Measurements from ENCODE around the gene BORCS8.

The BORCS8 gene

DNA sequence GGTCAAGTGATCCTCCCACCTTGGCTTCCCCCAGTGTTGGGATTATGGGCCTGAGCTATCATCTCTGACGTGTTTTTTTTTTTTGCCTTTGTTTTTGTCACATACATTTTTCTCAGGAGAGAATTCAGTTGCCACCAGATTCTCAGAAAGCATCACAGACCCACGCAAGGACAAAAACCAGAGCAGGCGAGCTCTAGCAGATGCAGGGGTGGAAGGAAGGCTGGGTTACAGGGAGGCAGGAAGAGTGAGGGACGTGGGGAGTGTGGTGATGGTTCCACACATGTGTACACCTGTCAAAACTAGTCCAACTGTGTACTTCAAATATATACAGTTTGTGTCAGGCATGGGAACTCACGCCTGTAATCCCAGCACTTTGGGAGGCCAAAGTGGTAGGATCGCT is 58.0 kb downstream of the BORCS8 start:
- DNase-seq (ENCODE audit: low read depth in 1 of 2, low spot score in 1 of 2) = no peak
- Histone ChIP-seq H3K27ac (replicated peaks) (no peak overlapping the region), H3K4me3 (replicated peaks; ENCODE audit: insufficient read depth, low read length) (no peak overlapping the region), H3K27me3 (ENCODE audit: insufficient read depth, poor library complexity, severe bottlenecking) (no peaks in the 10 kb centered on the region)
- TF ChIP-seq, protein P1, sequence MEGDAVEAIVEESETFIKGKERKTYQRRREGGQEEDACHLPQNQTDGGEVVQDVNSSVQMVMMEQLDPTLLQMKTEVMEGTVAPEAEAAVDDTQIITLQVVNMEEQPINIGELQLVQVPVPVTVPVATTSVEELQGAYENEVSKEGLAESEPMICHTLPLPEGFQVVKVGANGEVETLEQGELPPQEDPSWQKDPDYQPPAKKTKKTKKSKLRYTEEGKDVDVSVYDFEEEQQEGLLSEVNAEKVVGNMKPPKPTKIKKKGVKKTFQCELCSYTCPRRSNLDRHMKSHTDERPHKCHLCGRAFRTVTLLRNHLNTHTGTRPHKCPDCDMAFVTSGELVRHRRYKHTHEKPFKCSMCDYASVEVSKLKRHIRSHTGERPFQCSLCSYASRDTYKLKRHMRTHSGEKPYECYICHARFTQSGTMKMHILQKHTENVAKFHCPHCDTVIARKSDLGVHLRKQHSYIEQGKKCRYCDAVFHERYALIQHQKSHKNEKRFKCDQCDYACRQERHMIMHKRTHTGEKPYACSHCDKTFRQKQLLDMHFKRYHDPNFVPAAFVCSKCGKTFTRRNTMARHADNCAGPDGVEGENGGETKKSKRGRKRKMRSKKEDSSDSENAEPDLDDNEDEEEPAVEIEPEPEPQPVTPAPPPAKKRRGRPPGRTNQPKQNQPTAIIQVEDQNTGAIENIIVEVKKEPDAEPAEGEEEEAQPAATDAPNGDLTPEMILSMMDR (IDR thresholded peaks at IDR 0.05; ENCODE audit: insufficient read depth, low read length) = no peak
- TF ChIP-seq POLR2AphosphoS5 (IDR thresholded peaks at IDR 0.05; ENCODE audit: low read depth) (no peak), GABPA (IDR thresholded peaks at IDR 0.05; ENCODE audit: low read depth) (no peak), SPI1 (IDR thresholded peaks at IDR 0.05; ENCODE audit: borderline replicate concordance, low read depth) (no peak)
- TF ChIP-seq, protein P2, sequence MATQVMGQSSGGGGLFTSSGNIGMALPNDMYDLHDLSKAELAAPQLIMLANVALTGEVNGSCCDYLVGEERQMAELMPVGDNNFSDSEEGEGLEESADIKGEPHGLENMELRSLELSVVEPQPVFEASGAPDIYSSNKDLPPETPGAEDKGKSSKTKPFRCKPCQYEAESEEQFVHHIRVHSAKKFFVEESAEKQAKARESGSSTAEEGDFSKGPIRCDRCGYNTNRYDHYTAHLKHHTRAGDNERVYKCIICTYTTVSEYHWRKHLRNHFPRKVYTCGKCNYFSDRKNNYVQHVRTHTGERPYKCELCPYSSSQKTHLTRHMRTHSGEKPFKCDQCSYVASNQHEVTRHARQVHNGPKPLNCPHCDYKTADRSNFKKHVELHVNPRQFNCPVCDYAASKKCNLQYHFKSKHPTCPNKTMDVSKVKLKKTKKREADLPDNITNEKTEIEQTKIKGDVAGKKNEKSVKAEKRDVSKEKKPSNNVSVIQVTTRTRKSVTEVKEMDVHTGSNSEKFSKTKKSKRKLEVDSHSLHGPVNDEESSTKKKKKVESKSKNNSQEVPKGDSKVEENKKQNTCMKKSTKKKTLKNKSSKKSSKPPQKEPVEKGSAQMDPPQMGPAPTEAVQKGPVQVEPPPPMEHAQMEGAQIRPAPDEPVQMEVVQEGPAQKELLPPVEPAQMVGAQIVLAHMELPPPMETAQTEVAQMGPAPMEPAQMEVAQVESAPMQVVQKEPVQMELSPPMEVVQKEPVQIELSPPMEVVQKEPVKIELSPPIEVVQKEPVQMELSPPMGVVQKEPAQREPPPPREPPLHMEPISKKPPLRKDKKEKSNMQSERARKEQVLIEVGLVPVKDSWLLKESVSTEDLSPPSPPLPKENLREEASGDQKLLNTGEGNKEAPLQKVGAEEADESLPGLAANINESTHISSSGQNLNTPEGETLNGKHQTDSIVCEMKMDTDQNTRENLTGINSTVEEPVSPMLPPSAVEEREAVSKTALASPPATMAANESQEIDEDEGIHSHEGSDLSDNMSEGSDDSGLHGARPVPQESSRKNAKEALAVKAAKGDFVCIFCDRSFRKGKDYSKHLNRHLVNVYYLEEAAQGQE (IDR thresholded peaks at IDR 0.05; ENCODE audit: insufficient replicate concordance, low read depth) = no peak

DNA sequence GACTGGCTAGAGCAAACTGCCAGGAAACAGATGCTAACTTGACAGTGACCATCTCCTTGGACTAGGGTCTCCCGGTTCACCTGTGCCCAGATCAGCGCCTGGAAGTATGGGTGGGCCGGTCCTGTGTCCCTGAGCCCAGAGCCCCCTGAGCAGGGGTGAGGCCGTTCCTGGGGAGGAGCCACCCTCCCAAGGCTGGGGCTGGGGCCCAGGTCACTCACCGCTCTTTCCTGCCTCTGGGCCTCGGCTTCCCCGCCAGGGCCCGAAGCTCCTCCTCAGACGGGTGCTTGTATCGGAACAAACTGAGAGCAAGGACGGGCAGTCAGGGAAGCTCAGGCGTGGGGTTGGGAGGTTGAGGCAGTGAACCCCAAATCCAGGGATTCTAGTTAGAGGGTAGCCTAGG is 59.0 kb downstream of the BORCS8 start:
- TF ChIP-seq SPI1 (IDR thresholded peaks at IDR 0.05; ENCODE audit: borderline replicate concordance, low read depth) (no peak), GABPA (IDR thresholded peaks at IDR 0.05; ENCODE audit: low read depth) (no peak), POLR2AphosphoS5 (IDR thresholded peaks at IDR 0.05; ENCODE audit: low read depth) (no peak)
- TF ChIP-seq, protein P1 (IDR thresholded peaks at IDR 0.05; ENCODE audit: insufficient read depth, low read length) = no peak
- TF ChIP-seq, protein P2 (IDR thresholded peaks at IDR 0.05; ENCODE audit: insufficient replicate concordance, low read depth) = no peak
- no peak overlapping the region for H3K27ac ChIP-seq (replicated peaks)
- no peak for DNase-seq (ENCODE audit: low read depth in 1 of 2, low spot score in 1 of 2)

DNA sequence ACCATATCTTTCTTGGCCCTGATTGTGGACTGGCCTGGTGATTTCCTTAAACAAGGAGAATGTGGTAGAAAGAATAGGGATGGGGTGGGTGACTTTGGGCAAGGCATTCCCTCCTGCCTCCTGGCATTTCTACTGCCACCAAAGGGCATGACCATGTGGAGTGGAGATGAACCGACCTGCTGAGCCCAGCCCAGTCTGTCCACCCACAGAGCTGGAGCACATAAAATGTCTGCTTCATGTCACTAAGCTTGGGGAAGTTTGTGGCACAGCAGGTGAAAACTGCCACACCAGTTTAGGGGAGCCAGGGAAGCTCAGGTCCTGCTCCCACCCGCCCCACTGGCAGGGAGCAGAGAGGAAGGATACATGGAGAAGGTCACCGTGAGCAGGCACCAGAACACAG is 60.0 kb downstream of the BORCS8 start:
- TF ChIP-seq SPI1 (IDR thresholded peaks at IDR 0.05; ENCODE audit: borderline replicate concordance, low read depth) (no peak), POLR2AphosphoS5 (IDR thresholded peaks at IDR 0.05; ENCODE audit: low read depth) (no peak), GABPA (IDR thresholded peaks at IDR 0.05; ENCODE audit: low read depth) (no peak)
- TF ChIP-seq, protein P1 (IDR thresholded peaks at IDR 0.05; ENCODE audit: insufficient read depth, low read length) = no peak
- TF ChIP-seq, protein P2 (IDR thresholded peaks at IDR 0.05; ENCODE audit: insufficient replicate concordance, low read depth) = no peak
- no peak overlapping the region for H3K27ac ChIP-seq (replicated peaks)
- DNase-seq (ENCODE audit: low read depth in 1 of 2, low spot score in 1 of 2) = no peak
- no peak overlapping the region for H3K4me3 ChIP-seq (replicated peaks; ENCODE audit: insufficient read depth, low read length)
- no peaks in the 10 kb centered on the region for H3K27me3 ChIP-seq (ENCODE audit: insufficient read depth, poor library complexity, severe bottlenecking)

More for the DNA sequence above, 59.0 kb downstream of the BORCS8 start:
- Histone ChIP-seq H3K4me3 (replicated peaks; ENCODE audit: insufficient read depth, low read length) (no peak overlapping the region), H3K27me3 (ENCODE audit: insufficient read depth, poor library complexity, severe bottlenecking) (no peaks in the 10 kb centered on the region)

All from HL-60 (cell line).